Aorta (tissue), 5 donors: ENCODE results near the gene GBA2. TPM values are rescaled to one million over a fixed set of nuclear protein-coding genes. Genes with fewer than 3 reads are reported as not detected.

Experiments
- ATAC-seq: fragments of 200-7000 bp; cut with Tn5 transposase; one replicate; pipeline ENCODE4 v1.9.1; 2022; ENCODE audit warnings: moderate library complexity; ENCODE audit not compliant: low FRiP score
- DNase-seq, 2 donors: peaks; one replicate each; pipeline ENCODE4 v3.0.0-alpha.2; 2020
- H3K27ac ChIP-seq, 2 donors: one replicate each; pipeline ENCODE4 v1.5.1; 2013; ENCODE audit warnings: low read length in 2 of 2, mild to moderate bottlenecking in 2 of 2, moderate library complexity in 2 of 2, control low read depth in 1 of 2, inconsistent platforms in 1 of 2, low read depth in 1 of 2
- H3K27me3 ChIP-seq, 2 donors: one replicate each; pipeline ENCODE4 v1.6.1; 2013; ENCODE audit warnings: control low read depth in 1 of 2, low read length in 1 of 2, mild to moderate bottlenecking in 1 of 2, moderate library complexity in 1 of 2; ENCODE audit not compliant: insufficient read depth in 2 of 2, control insufficient read depth in 1 of 2
- H3K36me3 ChIP-seq, 2 donors: one replicate each; pipeline ENCODE4 v1.6.1; 2013; ENCODE audit warnings: control low read depth in 1 of 2, low read length in 1 of 2, mild to moderate bottlenecking in 1 of 2; ENCODE audit not compliant: insufficient read depth in 2 of 2, control insufficient read depth in 1 of 2
- H3K4me1 ChIP-seq, 2 donors: one replicate each; pipeline ENCODE4 v1.6.1; 2013; ENCODE audit warnings: low read length in 2 of 2, control low read depth in 1 of 2, mild to moderate bottlenecking in 1 of 2, moderate library complexity in 1 of 2; ENCODE audit not compliant: insufficient read depth in 2 of 2, control insufficient read depth in 1 of 2
- H3K4me3 ChIP-seq, 2 donors: one replicate each; pipeline ENCODE4 v1.5.1; 2013; ENCODE audit warnings: low read length in 2 of 2, control low read depth in 1 of 2, mild to moderate bottlenecking in 1 of 2
- H3K9me3 ChIP-seq: one replicate; pipeline ENCODE4 v1.6.1; 2013; ENCODE audit warnings: mild to moderate bottlenecking, low read length; ENCODE audit not compliant: control insufficient read depth
- WGBS, 2 donors: extraction: QIAGEN DNeasy Blood & Tissue Kit; methylation state at CpG; one replicate each; pipeline ENCODE4 v1.1.7; 2013; 5-methylcytosine and 5-hydroxymethylcytosine counted together
- intact Hi-C, 2 donors: fragments of 100-400 bp; cut with DNase I; formaldehyde crosslinking; loops; one replicate each; pipeline versions ENCODE4 v1.14.2 to v1.15.0; 2022
- polyA plus RNA-seq, 2 donors: library from polyadenylated mRNA; stranded (reverse); fragments of 200-250 nt; gene quantifications; one replicate each; pipeline ENCODE4 v1.2.3, GENCODE V29; 2013
- total RNA-seq, 2 donors: library from RNA; stranded (reverse); fragmentation: NEBNext Ultra II Directional; extraction: Animal tissue kit (Norgen Biotek cat#: 25700); gene quantifications; one replicate each; pipeline ENCODE4 v1.2.1, GENCODE V29; 2021
- donor health status: healthy with polysubstance abuse.
- donor health status: Bipolar disorder and iron deficiency.
- donor health status: DM: no; HTN: no; CAD: no.
- donor health status: DM: no; HTN: no; CAD: no.
- donor health status: DM: yes; HTN: yes; CAD: no.

GBA2 gene
- total and polyA plus RNA-seq, 4 donors, result 18.5 to 122 (median 83.8) TPM

GRCh38 chr9:35750256-35750531, 1.2 kb upstream of the GBA2 start:
- ATAC-seq, result no peak
- Histone ChIP-seq H3K27me3 (no peaks in the 10 kb centered on the region), H3K4me1 (no peaks in the 10 kb centered on the region), H3K36me3 (peaks cover 0 to 8% of the 10 kb centered on the region in 2 donors), H3K9me3 (no peaks in the 10 kb centered on the region), H3K4me3 (no peak overlapping the region), H3K27ac (peak overlapping the region in 1 of 2 donors; percentile 23)
- WGBS, 2 donors, result 25 to 31% methylated on average over 4 of the region's 4 CpGs
- intact Hi-C loops, result no loop called here
- no peak for DNase-seq

GRCh38 chr9:35749515-35750255, 657 bp upstream of the GBA2 start:
- H3K9me3 ChIP-seq, result no peaks in the 10 kb centered on the region
- WGBS, 2 donors, result 2% methylated on average over 17 to 19 of the region's 19 CpGs
- peak in 1 of 2 donors; percentile 68 for DNase-seq
- intact Hi-C loops, result no loop called here
- H3K4me3 ChIP-seq, result peak overlapping the region; percentile 92 to 96
- H3K36me3 ChIP-seq, result peaks cover 0 to 8% of the 10 kb centered on the region in 2 donors
- no peaks in the 10 kb centered on the region for H3K4me1 ChIP-seq
- ATAC-seq, result peak; percentile 11
- no peaks in the 10 kb centered on the region for H3K27me3 ChIP-seq
- H3K27ac ChIP-seq, result peak overlapping the region; percentile 2 to 51

- H3K4me3 ChIP-seq, result peak overlapping the region; percentile 92 to 96
- intact Hi-C loops, result loop anchor here in 1 of 2 donors (1.0 kb wide), 1 partner anchor 85 kb away; no protein-coding TSS in a partner anchor
- no peaks in the 10 kb centered on the region for H3K9me3 ChIP-seq
- 0 to 1% methylated on average over 24 of the region's 24 CpGs for WGBS, 2 donors
- H3K36me3 ChIP-seq, result peaks cover 0 to 13% of the 10 kb centered on the region in 2 donors
- no peaks in the 10 kb centered on the region for H3K27me3 ChIP-seq
- no peaks in the 10 kb centered on the region for H3K4me1 ChIP-seq
- DNase-seq (no peak), ATAC-seq (no peak)
- H3K27ac ChIP-seq, result peak overlapping the region; percentile 59 to 65
Observed at GRCh38 chr9:35748242-35748857, 678 bp downstream of the GBA2 start.

GRCh38 chr9:35746583-35746982, 2.4 kb downstream of the GBA2 start:
- no peak for DNase-seq
- Histone ChIP-seq H3K4me3 (peak overlapping the region; percentile 5 to 96), H3K4me1 (no peaks in the 10 kb centered on the region), H3K27me3 (no peaks in the 10 kb centered on the region), H3K9me3 (no peaks in the 10 kb centered on the region), H3K27ac (no peak overlapping the region), H3K36me3 (peaks cover 0 to 5% of the 10 kb centered on the region in 2 donors)
- no peak for ATAC-seq
- WGBS, 2 donors, result 29 to 34% methylated on average over 3 of the region's 3 CpGs
- intact Hi-C loops, result no loop called here

- H3K27ac ChIP-seq, result no peak overlapping the region
- 52 to 57% methylated on average over 1 of the region's 1 CpG for WGBS, 2 donors
- H3K4me3 ChIP-seq, result no peak overlapping the region
- ATAC-seq (no peak), DNase-seq (no peak)
- H3K4me1 ChIP-seq, result no peaks in the 10 kb centered on the region
- no peaks in the 10 kb centered on the region for H3K27me3 ChIP-seq
- intact Hi-C loops, result no loop called here
- no peaks in the 10 kb centered on the region for H3K9me3 ChIP-seq
- peaks cover 0 to 5% of the 10 kb centered on the region in 2 donors for H3K36me3 ChIP-seq
Observed at GRCh38 chr9:35745569-35745968, 3.5 kb downstream of the GBA2 start.

DNA sequence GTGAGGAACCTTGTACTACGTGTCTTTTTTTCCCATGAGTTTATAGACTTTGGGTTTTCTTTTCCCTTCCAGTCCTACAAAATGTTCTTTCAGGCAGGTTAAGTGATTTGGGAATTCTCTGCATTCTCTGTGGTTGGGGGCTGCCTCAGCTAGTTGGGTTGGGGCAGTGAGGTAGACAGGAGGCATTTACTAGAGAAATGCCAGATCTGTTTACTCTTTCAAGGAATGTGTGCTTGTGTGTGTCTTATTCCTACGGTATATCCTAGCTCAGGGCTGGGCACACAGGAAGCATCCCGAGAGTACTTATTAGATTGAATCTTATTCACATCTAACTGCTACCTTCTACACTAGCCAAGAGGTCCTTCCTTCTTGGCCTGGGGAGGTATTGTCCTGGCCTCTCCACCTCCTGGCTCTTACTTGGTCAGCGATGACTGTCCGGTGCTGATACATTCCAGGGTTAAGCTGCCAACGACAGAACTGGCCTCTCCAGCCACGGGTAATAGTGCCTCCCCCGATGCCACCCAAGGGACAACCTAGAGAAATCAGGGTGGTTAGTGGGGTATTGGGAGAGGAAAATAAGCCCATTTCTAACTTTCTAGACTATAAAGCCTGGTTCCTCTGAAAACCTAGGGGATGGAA, 5.0 kb downstream of the GBA2 start:
- ATAC-seq (no peak), DNase-seq (no peak)
- H3K4me1 ChIP-seq, result no peaks in the 10 kb centered on the region
- H3K9me3 ChIP-seq, result no peaks in the 10 kb centered on the region
- H3K27ac ChIP-seq, result peak overlapping the region in 1 of 2 donors; percentile 26
- 73 to 74% methylated on average over 8 of the region's 8 CpGs for WGBS, 2 donors
- H3K4me3 ChIP-seq, result no peak overlapping the region
- no peaks in the 10 kb centered on the region for H3K27me3 ChIP-seq
- peaks cover 0 to 11% of the 10 kb centered on the region in 2 donors for H3K36me3 ChIP-seq
- intact Hi-C loops, result no loop called here

GRCh38 chr9:35743452-35743851, 5.6 kb downstream of the GBA2 start:
- intact Hi-C loops, result no loop called here
- peaks cover 0 to 12% of the 10 kb centered on the region in 2 donors for H3K36me3 ChIP-seq
- H3K9me3 ChIP-seq, result no peaks in the 10 kb centered on the region
- no peaks in the 10 kb centered on the region for H3K4me1 ChIP-seq
- 66 to 67% methylated on average over 2 of the region's 2 CpGs for WGBS, 2 donors
- no peaks in the 10 kb centered on the region for H3K27me3 ChIP-seq
- no peak for DNase-seq
- no peak overlapping the region for H3K27ac ChIP-seq
- no peak overlapping the region for H3K4me3 ChIP-seq
- no peak for ATAC-seq

DNA sequence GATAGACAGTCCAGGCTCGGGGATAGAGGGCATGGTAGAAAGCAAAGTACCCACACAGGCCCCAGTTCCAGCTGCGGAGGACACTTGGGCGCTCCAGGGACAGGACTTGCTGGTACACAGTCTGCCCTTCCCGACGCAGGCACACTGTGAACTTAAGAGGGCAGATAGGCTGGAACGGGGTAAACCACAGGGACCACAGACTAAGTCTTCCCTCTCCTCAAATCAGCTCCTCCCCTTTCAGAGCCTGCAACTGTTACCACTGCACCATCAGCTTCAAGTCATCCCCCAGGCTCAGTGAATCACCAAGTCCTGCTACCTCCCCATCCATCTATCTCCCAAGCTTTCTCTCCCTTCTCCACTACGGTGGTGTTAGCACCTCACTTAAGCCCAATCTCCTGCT, 7.3 kb downstream of the GBA2 start:
- ATAC-seq (no peak), DNase-seq (no peak)
- no peaks in the 10 kb centered on the region for H3K4me1 ChIP-seq
- H3K4me3 ChIP-seq, result no peak overlapping the region
- peaks cover 0 to 14% of the 10 kb centered on the region in 2 donors for H3K36me3 ChIP-seq
- intact Hi-C loops, result no loop called here
- H3K27ac ChIP-seq, result no peak overlapping the region
- 86 to 89% methylated on average over 7 of the region's 7 CpGs for WGBS, 2 donors
- H3K27me3 ChIP-seq, result no peaks in the 10 kb centered on the region
- no peaks in the 10 kb centered on the region for H3K9me3 ChIP-seq
